Kidney (tissue), 14 donors: ENCODE results near the gene STAT5B. TPM values are rescaled to one million over a fixed set of nuclear protein-coding genes. Genes with fewer than 3 reads are reported as not detected.

ENCODE experiments used
- DNase-seq, 5 donors: peaks; one replicate each; pipeline ENCODE4 v3.0.0-alpha.2; 2013 to 2020
- FAIRE-seq: peaks from 2 replicates; lab custom pipeline; 2012; peaks lifted over from hg19 to GRCh38; lab: Jason Lieb, UNC
- H3K27ac ChIP-seq, 2 donors: one replicate each; pipeline ENCODE4 v1.7.0; 2013; ENCODE audit warnings: low read depth in 2 of 2, low read length in 2 of 2, inconsistent platforms in 1 of 2
- H3K27me3 ChIP-seq: one replicate; pipeline ENCODE4 v1.7.1; 2013; ENCODE audit warnings: low read length, inconsistent platforms; ENCODE audit not compliant: control insufficient read depth, insufficient read depth
- H3K36me3 ChIP-seq, 3 donors: one replicate each; pipeline versions ENCODE4 v1.7.0 to v1.7.1; 2013; ENCODE audit warnings: low read length in 3 of 3, control low read depth in 1 of 3, inconsistent platforms in 1 of 3; ENCODE audit not compliant: insufficient read depth in 3 of 3, control insufficient read depth in 2 of 3
- H3K4me1 ChIP-seq, 3 donors: one replicate each; pipeline versions ENCODE4 v1.7.0 to v1.7.1; 2013; ENCODE audit warnings: low read length in 3 of 3, inconsistent platforms in 1 of 3, low read depth in 1 of 3; ENCODE audit not compliant: control insufficient read depth in 2 of 3, insufficient read depth in 2 of 3
- H3K4me3 ChIP-seq, 3 donors: one replicate each; pipeline versions ENCODE4 v1.7.0 to v1.8.1; 2013; ENCODE audit warnings: low read length in 3 of 3, control low read depth in 1 of 3, inconsistent platforms in 1 of 3
- H3K9ac ChIP-seq, 3 donors: one replicate each; pipeline versions ENCODE4 v1.7.0 to v1.7.1; 2013; ENCODE audit warnings: low read length in 3 of 3, control low read depth in 1 of 3, inconsistent platforms in 1 of 3
- H3K9me3 ChIP-seq, 3 donors: one replicate each; pipeline versions ENCODE4 v1.7.0 to v1.7.1; 2013; ENCODE audit warnings: low read length in 3 of 3, control low read depth in 1 of 3, inconsistent platforms in 1 of 3; ENCODE audit not compliant: control insufficient read depth in 2 of 3, insufficient read depth in 1 of 3
- CTCF ChIP-seq: IDR thresholded peaks from 3 replicates; pipeline ENCODE4 v1.5.1; 2012; ENCODE audit warnings: mild to moderate bottlenecking, moderate library complexity, borderline replicate concordance; ENCODE audit not compliant: insufficient read depth; ENCODE audit errors: extremely low read depth
- intact Hi-C: fragments of 100-400 bp; cut with DNase I; formaldehyde crosslinking; loops from one replicate; pipeline ENCODE4 v1.11.1; 2022
- polyA plus RNA-seq: library from polyadenylated mRNA; stranded (reverse); fragments of 350-450 nt; fragmentation: Illumina TruSeq; extraction: RNeasy Lipid Tissue Mini Kit (QIAGEN cat#74804); gene quantifications from one replicate; pipeline ENCODE4 v1.2.3, GENCODE V29; 2014; ENCODE audit warnings: low read depth, low replicate concordance; ENCODE audit not compliant: insufficient read depth
- total RNA-seq: library from RNA; stranded (reverse); fragmentation: NEBNext Ultra II Directional; extraction: Animal tissue kit (Norgen Biotek cat#: 25700); gene quantifications from one replicate; pipeline ENCODE4 v1.2.1, GENCODE V29; 2021
- donor health status: control.
- donor health status: control.
- donor health status: control.
- donor health status: control.
- donor health status: control.
- donor health status: DM: yes; HTN: yes; CAD: no.
- donor health status: Normal renal cell carcinoma (clear cell type).

Gene STAT5B
- total and polyA plus RNA-seq, 2 donors from 2014 or later = 20.4 to 68.0 TPM

GRCh38 chr17:42316755-42317154 lies 40.6 kb upstream of the STAT5B start:
- Histone ChIP-seq H3K36me3 (peaks cover 0 to 33% (median 29%) of the 10 kb centered on the region in 3 donors), H3K4me3 (no peak overlapping the region), H3K9ac (no peak overlapping the region), H3K9me3 (no peaks in the 10 kb centered on the region), H3K27ac (no peak overlapping the region), H3K4me1 (peaks cover 0 to 25% (median 10%) of the 10 kb centered on the region in 3 donors), H3K27me3 (no peaks in the 10 kb centered on the region)
- DNase-seq (no peak), FAIRE-seq (no peak)
- no peak for TF ChIP-seq CTCF
- intact Hi-C loops = loop anchor here (5.0 kb wide), 1 partner anchor 91 kb away; no protein-coding TSS in a partner anchor

DNA sequence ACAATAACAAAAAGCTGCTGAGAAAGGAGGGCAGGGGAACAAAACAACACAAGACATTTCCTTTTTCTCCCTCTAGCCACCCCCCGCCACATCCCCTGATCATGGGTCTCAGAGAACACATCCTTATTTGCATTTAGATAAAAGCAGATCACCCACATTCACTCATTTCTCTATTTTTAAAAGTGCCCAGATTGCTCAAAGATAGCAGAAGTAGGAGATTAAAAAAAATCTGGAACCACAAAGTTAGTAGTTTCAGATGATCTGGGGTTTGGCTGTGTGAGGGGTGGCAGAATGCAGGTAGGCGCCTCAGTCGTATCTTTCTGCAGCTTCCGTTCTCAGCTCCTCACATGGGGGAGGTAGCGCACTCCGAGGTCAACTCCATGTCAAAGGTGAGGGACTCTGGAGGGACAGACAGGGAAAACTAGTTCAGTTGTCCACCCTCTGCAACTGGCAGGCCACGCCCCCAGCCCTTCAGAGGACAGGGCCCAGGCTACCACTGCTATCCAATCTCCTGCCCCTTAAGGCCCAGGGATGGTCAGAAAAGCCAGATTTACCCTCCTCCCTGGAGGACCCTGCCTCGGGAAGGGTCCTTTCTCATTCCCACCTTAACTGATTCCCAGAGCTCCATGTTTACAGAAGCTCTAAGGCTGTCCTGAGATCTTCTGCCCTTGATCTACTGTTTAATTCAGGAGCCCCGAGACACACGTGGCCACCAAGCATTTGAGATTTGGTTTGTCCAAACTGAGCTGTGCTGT lies 39.4 kb upstream of the STAT5B start:
- no peak for TF ChIP-seq CTCF
- H3K4me3 ChIP-seq = no peak overlapping the region
- H3K36me3 ChIP-seq = peaks cover 0 to 34% (median 22%) of the 10 kb centered on the region in 3 donors
- H3K9ac ChIP-seq = no peak overlapping the region
- H3K4me1 ChIP-seq = peaks cover 6 to 33% (median 20%) of the 10 kb centered on the region in 3 donors
- DNase-seq (no peak), FAIRE-seq (no peak)
- intact Hi-C loops = loop anchor here (5.0 kb wide), 1 partner anchor 92 kb away; no protein-coding TSS in a partner anchor
- H3K27ac ChIP-seq = no peak overlapping the region
- H3K27me3 ChIP-seq = no peaks in the 10 kb centered on the region
- no peaks in the 10 kb centered on the region for H3K9me3 ChIP-seq

DNA sequence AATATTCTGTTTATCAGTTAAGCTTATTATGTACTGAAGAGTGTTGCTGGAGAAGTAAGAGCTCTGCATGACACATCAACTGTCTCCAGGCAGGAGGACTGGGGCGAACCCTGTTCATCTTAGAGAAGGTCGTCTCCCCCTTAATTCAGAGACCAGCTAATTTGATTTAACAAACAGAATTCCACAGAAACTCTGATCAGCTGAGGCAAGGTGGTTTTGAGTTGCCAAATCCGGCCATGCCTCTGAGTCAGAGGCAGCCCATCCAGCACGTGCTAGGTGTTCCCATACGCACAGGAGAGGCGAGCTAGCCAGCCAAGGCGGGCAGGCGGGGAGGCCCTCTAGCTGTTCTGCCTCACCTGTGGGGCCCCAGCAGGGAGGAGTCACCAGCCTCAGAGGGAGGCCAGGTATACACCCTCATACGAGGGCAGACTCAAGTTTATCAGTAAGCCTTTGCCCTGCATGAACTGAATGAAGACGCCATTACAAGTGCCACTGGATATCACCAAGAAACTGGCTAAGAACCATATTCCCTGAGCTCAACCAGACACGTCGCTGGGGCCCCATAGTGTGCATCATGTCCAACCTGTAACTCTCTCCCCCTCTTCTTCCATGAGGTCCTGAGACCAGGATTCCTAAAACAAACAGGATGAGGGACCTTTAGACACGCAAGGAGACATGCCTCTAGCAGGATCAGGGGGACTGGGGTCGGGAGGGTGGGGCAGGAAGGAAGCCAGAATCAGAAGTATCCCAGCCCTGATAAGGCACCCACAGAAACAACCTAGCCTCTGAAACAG lies 37.8 kb upstream of the STAT5B start:
- no peak overlapping the region for H3K4me3 ChIP-seq
- H3K9me3 ChIP-seq = no peaks in the 10 kb centered on the region
- FAIRE-seq (no peak), DNase-seq (peak in 1 of 5 donors; percentile 90)
- H3K27ac ChIP-seq = peak overlapping the region; percentile 83 to 93
- H3K9ac ChIP-seq = peak overlapping the region in 1 of 3 donors; percentile 28
- peaks cover 7 to 35% (median 22%) of the 10 kb centered on the region in 3 donors for H3K4me1 ChIP-seq
- no peaks in the 10 kb centered on the region for H3K27me3 ChIP-seq
- TF ChIP-seq CTCF = no peak
- intact Hi-C loops = no loop called here
- H3K36me3 ChIP-seq = peaks cover 0 to 30% (median 25%) of the 10 kb centered on the region in 3 donors
